SW480 (cell line): ENCODE measurements around the gene METTL24.
A peak's percentile ranks its signal among the peaks of the same experiment; 100 is the strongest.
"Not testable (repeated sequence)": the region's sequence is repeated elsewhere in the genome, so short reads cannot be mapped to it uniquely, and the experiment has no call there.

ENCODE experiments used
- DNase-seq: peaks from one replicate; pipeline ENCODE4 v3.0.0-alpha.2; 2016; ENCODE audit warnings: low spot score

Gene METTL24

DNA sequence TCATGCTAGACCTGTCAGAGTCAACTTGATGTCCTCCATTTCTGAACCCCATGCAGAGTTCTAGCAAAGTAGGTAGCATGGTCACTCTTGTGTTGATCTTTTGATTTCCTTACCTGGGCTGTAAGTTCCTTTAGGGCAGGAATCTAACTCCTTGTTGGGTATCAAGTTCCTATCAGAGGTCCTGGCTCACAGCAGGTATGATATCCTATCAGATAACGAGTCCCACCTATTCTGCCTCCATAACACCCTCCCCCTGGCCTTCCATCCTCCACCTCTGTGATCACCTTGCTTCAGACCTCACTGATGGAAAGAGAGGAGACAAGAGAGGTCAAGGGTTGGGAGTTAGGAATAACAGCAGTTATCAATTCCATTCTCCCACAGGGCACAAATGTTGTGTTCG is 101.8 kb downstream of the METTL24 start:
- DNase-seq: no peak

DNA sequence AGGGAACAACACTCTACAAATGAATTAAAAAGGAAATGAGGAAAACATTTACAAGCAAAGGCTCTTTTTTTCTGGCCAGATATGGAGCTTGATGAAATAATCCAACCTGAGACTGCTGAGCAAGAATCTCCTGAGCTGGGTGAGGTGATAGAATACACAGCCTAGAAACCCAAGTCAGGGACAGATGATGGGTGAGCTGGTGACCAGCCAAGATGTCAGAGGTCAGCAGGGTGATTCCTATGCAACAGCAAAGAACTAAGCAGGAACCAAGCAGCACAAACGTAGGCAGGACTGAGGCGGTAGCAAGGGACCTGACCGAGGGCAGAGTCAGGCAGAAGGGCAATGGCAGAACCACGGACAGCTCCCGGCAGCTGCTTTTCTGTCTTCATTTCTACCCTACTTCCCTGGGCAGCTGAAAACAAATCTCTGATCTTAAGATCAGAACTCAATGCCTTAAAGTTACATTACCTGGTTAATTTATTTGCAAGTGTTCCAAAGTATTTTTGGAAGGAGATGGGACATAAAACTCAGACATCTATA is 102.9 kb downstream of the METTL24 start:
- no peak for DNase-seq

DNA sequence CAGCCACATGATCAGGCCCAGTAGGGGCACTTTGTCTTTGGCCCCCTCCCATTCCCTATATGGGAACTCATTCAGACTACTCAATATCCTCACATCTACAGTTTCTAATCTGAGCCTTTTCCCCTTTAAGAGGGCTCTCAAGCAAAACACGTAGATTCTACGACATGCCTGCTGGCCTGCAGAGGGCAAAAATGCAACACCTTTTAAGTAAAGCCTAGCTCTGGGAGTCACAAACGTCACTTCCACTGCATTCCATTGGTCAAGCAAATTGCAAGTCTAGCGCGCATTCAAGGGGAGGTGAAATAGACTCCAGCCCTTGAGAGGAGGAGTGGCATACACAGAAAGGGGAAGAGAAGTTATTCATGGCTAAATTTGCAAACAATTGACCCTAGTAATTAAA is 107.3 kb downstream of the METTL24 start:
- DNase-seq: no peak

DNA sequence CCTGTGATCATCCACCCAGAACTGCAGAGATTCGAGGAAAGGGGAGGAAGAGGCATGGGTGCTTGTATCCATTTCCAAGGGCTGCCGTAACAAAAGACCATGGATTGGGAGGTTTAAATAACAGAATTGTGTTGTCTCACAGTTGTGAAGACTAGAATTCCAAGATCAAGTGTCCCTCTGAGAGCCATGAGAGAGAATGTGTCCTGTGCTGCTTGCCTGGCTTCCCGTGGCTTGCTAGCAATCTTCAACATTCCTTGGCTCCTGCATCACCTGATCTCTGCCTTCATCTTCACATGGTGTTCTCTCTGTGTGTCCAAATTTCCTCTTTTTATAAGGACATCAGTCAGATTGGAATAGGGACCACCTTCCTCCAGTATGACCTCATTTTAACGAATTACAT is 108.1 kb downstream of the METTL24 start:
- DNase-seq: no peak

DNA sequence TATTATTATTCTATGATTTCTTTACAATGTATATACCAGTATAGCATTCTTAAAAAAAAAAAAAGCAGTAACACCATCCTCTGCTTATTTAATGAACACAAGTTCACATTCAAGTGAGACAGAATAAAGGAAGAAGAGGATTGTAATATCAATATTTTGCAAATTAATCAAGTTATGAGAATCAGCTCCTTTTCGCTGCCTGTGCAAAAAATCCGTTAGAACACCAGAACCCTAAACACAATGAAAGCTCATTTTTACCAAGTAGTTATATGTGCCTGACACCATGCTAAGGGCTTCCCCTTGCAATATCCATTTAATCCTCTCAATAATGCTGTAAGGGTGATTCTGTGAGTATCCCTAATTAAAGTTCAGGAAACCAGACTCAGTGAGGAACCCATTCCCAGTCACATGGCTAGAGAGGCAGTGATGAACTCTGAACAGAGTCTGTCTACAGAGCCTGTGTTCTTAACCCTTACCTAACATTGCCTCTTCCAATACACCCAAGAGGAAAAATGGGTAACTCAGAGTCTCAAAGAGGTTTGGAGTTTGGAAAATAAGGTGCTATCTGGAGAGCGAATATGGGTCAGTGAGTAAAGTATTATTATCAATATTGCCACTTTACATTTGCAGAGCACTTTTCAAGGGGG is 111.1 kb downstream of the METTL24 start:
- DNase-seq: no peak

DNA sequence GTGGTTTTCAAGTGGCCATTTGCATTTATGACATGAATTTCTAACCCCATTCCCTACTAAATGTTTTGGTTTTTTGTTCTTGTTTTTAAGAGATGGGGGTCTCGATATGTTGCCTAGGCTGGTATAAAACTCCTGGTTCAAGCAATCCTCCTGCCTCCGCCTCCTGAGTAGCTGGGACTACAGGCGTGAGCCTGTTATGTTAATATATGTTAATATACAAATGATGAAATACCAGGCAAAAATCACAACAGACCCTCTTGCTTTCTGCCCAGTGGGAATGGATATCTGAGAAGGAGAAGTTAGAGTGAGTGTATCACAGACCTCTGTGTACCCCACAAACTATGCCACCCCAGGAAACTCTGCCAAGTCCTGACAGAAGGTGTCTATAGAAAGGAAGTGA is 111.8 kb downstream of the METTL24 start:
- no peak for DNase-seq

DNA sequence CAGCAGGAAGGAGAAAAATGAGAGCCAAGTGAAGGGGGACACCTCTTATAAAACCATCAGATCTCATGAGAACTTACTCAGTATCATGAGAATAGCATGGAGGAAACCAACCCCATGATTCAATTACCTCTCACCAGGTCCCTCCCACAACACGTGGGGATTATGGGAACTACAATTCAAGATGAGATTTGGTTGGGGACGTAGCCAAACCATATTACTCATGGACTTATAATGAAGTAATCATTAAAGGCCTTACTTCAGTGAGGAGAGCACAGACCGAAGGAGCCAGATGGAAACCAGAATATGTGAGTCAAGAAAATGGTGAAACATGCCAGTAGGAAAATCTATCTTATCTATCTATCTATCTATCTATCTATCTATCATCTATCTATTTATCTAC is 113.5 kb downstream of the METTL24 start:
- DNase-seq: not testable (repeated sequence)

DNA sequence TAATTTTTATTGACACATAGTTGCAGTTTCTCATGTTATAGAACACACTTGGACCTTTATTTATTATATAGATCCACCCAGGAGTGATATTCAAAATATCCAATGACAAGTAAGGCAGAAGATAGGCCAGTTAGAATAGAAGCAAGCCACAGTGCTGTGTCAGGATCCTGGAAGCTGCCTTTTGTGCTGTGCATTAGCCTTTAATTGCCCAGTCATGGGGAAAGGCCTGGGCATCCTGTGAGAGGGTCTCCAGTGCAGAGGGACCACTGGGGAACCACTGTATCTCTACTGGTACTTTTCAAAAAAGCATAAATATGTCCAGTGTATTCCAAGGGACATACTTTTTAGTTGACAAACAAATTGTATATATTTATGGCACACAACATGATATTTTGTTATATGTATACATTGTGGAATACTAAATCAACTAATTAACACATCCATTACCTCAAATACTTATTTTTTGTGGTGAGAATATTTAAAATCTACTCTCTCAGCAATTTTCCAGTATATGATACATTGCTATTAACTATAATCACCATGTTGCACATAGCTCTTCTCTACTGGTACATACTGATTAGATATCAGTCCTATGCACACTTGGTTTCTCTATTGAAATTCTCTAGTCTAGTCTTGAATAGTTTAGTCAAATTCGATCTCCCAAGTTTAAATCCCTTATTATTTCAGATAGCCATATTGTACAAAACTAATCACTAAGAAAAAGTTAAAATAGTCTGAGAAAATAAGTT is 118.4 kb downstream of the METTL24 start:
- no peak for DNase-seq

DNA sequence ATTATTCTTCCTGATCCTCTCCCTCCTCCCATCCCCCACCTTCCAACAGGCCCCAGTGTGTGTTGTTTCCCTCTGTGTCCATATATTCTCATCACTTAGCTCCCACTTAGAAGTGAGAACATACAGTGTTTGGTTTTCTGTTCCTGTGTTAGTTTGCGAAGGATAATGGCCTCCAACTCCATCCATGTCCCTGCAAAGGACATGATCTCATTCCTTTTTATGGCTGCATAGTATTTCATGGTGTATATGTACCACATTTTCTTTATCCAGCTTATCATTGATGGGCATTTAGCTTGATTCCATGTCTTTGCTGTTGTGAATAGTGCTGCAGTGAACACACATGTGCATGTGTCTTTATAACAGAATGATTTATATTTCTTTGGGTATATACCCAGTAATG is 122.1 kb downstream of the METTL24 start:
- DNase-seq: not testable (repeated sequence)

DNA sequence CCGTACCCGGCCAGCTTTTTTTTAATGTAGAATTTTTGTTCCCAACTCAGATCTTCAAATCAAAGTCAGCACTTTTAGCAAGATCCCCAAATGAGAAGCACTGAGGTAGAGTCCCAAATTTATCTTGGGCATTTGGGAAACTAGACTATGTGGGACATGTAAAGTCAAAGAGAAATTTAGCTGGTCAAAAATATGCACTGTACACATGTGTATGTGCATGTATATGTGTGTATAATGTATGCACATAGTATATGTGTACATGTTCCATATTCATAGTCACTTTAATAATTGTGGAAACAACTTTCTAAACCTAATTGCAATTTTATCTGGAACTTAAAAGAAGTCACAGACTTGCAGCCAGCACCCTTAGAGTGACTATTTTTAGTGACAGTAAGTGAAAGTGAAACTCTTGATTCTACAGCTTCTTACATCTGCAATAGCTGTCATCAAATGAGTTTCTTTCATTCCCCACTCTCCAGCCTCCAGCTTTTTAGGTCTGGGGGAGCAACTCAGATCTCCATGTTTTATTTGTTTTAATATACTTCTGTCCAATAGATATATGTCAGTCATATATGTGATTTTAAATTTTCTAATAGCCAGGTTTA is 124.3 kb downstream of the METTL24 start:
- no peak for DNase-seq

DNA sequence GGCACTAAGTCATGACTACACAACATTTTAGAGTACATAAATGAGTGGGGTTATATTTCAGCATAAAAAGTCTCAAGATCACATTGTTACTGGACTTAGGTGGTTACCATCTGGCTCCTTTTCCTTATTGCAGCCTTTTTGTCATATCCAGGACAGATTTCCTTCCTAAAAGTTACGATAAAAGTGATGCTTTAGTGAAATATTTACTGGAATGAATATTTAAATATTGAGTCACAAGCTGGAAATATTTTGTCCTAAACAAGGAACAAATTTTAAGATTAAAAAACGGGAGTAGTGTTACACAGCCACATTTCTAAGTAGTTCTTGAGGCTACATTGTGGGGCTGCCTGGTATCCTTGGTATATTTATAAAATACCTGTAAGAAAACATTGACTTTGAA is 125.7 kb downstream of the METTL24 start:
- no peak for DNase-seq

DNA sequence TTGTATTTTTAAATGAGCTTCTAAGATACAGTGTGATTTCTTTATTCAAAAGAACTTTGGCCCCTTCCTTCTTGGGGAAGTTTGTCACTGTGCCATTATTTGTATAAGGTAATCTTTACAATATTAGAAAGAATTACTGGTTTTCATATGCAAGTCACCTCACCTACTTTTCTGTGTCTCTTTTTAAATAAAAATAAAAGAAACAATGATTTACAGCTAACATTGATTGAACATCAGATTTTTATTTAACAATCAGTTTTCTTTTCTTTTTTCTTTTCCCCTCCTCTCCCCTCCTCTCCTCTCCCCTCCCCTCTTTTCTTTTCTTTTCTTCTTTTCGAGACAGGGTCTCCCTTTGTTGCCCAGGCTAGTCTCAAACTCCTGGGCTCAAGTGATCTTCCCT is 131.9 kb downstream of the METTL24 start:
- no peak for DNase-seq

DNA sequence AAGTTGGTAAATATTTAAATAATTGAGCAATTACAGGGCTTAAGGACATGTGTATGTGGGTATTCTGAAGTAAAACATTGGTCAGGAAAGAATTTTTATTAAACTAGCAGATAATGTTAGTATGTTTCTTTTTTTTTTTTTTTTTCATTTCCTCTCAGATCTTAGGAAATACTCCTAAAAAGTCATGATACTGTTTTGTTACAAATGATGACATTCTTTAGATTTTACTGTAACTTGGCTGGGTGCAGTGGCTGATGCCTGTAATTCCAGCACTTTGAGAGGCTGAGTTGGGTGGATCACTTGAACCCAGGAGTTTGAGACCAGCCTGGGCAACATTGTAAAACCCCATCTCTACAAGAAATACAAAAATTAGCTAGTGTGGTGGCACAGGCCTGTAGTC is 136.4 kb downstream of the METTL24 start:
- no peak for DNase-seq

DNA sequence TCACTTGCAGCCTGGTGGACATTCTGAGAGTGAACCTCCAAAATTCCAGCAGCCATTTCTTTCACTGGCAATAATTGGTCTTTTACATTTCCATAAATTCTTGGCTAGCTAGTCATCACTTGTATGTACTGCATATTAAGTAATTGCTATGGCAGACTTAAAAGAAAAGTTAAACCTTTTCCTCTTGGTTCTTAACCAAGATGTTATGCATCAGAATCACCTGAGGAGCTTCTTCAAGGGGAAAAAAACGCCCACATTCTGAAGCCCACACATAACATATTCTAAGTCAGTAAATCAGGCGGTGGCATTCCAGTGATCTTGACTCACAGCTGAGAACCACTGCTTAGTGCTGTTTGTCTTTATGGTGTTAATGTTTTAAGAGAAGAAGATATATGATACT is 140.9 kb downstream of the METTL24 start:
- peak; percentile 5 for DNase-seq

DNA sequence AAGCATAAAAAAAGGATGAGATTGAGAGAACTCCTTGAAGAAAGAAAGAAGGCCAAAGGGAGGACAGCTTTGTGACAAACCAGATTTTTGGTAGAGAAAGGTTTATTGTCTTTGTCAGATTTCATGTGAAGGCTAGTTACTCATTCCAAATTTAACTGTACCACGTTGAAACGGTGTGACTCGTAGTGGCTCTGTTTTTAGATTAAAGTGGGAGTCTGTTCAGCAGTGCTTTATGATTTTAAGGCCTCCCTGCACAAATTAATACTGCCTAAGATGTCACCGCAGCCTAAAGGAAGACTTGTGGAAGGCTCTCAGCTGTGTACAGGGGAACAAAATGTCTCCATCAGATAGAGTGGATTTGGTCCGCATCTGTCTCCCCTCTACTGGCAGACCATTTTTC is 142.0 kb downstream of the METTL24 start:
- DNase-seq: no peak

DNA sequence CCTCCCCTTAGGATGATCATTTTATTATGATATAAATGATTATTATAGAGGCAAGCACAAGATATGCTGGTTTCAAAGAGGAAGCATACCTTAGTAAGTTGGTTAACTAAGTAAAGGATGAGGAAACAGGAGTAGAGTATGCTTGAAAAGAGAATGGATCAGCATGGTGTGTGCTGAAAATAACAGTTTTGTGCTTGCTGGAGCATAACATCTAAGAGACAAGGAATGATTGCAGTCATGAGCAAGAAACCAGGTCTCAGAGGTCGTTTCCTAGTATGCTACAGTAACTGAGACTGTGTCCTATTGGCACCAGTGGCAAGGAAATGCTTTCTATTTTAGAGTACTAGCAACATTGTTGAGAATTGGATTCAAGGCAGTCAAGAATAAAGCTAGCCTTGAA is 143.8 kb downstream of the METTL24 start:
- no peak for DNase-seq

DNA sequence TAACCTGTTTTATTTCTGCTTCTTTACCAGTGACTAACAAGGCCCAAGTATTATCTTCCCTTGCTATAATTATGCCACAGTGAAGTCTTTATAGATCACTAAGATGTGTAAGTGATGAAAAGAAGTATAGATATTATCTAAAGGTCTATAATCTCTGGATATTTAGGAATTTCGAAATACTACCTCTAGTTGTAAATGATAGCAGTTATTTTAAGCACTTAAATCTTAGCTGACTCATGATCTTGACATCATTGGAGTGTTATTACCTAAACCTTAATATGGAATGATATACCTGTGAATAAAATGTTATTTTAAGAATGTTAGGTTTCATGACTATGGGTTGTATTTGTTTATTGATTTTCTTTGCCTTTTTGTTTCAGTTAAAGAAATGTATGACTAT is 146.4 kb downstream of the METTL24 start:
- DNase-seq: no peak

DNA sequence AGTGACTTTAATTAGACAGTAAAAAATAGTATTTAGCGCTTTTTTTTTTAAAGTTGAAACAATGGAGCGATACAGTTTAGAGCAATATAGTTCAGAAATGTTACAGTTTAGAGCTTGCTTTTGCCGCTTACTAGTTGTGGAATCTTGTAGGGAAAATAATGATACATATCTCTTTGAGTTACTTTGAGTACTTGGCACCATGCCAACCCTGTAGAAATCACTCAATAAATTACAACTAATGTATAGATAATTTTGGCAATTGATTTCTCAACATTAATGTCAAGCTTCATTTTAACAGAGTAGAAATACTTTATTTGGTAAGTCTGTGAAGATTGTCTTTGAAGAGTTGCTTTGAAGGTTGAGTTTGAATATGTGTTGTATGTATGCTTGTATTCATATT is 150.5 kb downstream of the METTL24 start:
- DNase-seq: no peak

DNA sequence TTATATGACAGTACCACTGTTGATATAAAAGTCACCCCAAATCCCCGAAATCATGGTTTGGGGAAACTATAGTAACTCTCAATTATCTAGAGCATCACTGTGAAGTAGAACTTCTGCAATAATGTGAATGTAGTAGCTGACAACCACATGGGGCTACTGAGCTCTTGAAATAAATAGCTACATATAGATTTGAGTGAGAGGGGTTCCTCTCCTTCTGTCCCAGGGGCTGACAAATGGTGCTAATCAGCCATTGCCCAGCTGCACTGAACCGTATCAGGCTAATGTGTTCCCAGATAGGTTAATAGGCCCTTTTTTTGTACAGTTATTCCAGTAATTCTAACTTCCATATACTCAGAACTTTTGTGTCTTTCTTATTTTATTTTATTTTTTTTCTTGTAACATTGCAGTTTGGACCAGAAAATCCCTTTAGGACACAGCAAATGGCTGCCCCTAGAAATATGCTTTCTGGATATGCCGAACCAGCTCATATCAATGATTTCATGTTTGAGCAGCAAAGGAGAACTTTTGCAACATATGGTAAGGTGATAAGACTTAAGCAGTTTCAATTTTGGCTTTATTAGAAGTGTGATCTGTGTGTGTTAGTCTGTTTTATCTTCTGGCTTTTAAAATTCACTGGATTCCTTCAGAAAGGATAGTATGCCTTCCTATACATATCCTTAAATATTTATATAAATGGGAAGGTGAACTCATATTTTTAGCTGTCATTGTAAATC is 156.8 kb downstream of the METTL24 start:
- DNase-seq: no peak

DNA sequence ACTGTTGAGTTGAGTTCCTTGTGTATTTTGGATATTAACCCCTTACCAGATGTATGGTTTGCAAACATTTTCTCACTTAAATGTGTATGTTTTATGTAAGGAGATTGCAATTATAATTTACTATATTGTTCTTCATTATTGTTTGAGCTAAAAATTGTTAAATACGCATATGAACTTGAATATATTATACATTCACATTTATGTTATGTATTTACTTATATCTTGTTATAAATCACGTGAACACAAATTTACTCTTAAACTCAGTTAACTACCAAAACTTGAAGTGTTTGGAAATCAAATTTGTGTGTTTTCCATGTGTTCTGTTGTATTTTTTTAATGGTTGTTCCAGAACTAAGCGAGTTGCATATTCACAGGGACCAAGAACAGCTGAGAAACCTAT is 159.6 kb downstream of the METTL24 start:
- no peak for DNase-seq

DNA sequence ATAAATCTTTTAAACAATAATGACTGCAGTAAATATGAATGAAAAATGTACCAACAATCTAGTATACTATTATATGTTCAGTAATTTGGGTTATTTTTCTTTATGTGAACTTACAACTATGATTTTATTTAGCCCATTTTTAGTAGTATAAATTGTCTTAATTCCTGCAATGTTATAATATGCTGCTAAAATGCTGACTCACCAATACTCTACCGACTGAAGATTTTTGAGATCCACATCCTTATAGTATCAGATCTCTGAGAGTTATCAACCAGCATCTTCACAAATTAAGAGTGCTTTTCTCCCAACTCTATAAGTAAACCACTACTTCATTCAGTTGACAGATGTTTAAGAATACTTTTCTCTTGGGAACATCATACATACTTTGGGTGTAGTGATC is 161.3 kb downstream of the METTL24 start:
- no peak for DNase-seq

DNA sequence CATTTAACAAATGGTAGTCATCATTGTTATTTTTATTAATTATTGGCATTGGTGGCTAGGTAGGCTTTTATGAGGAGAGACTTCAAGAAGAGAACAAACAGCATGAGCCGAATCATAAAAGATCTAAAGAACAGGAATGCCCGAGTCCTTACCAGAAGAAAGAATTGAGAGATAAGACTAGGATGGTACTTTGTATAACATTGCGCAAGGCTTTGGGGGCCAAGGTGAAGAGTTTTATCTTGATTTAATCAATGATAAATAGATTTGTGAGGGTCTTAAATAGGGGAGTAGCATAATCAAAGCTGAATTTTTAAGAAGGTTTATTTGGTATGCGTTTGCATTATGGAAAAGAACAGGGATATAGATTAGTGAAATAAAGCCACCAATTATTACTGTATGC is 162.5 kb downstream of the METTL24 start:
- no peak for DNase-seq
